SK-N-MC (cell line): ENCODE data around the gene UIMC1.

ENCODE experiments used
- EZH2 ChIP-seq: fragments of 200-600 bp; sonication (generic); IDR thresholded peaks from one replicate; pipeline ENCODE4 v1.6.1; 2017; ENCODE audit warnings: antibody characterized with exemption
- POLR2AphosphoS5 ChIP-seq: IDR thresholded peaks from 2 replicates; pipeline ENCODE4 v1.6.1; 2012; ENCODE audit warnings: mild to moderate bottlenecking, low read depth, low read length, borderline replicate concordance

DNA sequence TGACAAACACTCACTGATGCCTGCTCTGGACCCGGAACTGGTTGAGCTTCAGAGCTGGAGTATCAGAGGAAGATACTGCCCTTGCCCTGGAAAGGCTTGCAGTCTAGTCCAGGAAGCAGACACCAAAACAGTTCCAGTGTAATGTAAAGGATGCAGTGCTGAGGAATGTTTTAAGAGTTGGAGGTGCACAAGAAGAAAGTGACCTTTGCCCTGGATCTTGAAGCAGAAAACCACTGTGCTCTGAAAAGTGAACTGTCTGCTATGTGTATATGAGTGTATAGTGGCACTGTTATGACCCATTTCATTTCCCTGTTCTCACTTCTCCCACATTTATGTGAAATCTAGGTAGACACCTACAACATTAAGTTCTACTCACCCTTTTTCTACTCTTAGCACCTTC, 18.0 kb upstream of the UIMC1 start:
- TF ChIP-seq EZH2 (no peak), POLR2AphosphoS5 (no peak)
